Chondrocyte (in vitro differentiated cells): ENCODE data around the gene GRID2. TPM values are rescaled to one million over a fixed set of nuclear protein-coding genes. Genes with fewer than 3 reads are reported as not detected.

Source experiments
- DNase-seq: peaks from one replicate; pipeline ENCODE4 v3.0.0; 2021; ENCODE audit warnings: mixed read lengths, low spot score
- H3K27ac Mint-ChIP-seq: one replicate; pipeline ENCODE4 v1.8.0; 2021; ENCODE audit warnings: mild to moderate bottlenecking, moderate library complexity, mixed read lengths; ENCODE audit not compliant: unreplicated experiment
- H3K27me3 Mint-ChIP-seq: 2 replicates; pipeline ENCODE4 v1.8.0; 2021; ENCODE audit warnings: low read depth, mixed read lengths
- H3K36me3 Mint-ChIP-seq: 2 replicates; pipeline ENCODE4 v1.8.0; 2021; ENCODE audit warnings: low read depth, mixed read lengths
- H3K4me1 Mint-ChIP-seq: 2 replicates; pipeline ENCODE4 v1.8.0; 2021; ENCODE audit warnings: low read depth, mild to moderate bottlenecking, mixed read lengths
- H3K4me3 Mint-ChIP-seq: one replicate; pipeline ENCODE4 v1.8.0; 2021; ENCODE audit warnings: mild to moderate bottlenecking, moderate library complexity, mixed read lengths; ENCODE audit not compliant: unreplicated experiment
- H3K9me3 Mint-ChIP-seq: 2 replicates; pipeline ENCODE4 v1.8.0; 2021; ENCODE audit warnings: low read depth, mixed read lengths
- total RNA-seq: library from RNA; stranded (reverse); gene quantifications from 3 replicates; pipeline ENCODE4 v1.2.1, GENCODE V29; 2021
- TF ChIP-seq, protein P1 (sequence below): fragments of 200-600 bp; sonication (generic); IDR thresholded peaks from 2 replicates; pipeline ENCODE4 v1.5.0; 2021; ENCODE audit warnings: antibody characterized with exemption, mild to moderate bottlenecking, moderate library complexity

The GRID2 gene
- total RNA-seq, 1 donor from 2014 or later, result not detected

DNA sequence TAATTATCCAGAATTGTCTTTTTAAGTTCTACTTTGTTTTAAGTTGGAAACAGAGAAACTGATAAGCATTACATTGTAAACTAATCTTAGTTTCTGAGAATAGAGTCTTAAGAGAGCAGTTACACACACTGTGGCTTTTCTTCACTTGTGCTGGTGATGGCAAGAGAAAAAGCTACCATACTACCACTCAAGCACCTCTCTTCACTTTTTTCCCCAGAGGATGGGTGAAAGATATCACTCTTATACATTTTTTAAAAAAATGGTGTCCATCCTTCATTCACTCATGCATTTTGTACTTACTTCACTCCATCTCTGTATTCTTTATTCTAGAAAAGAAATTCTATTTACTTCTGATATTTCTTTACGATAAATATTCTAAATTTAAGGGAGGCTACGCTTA lies 42.5 kb upstream of the GRID2 start:
- no peak for DNase-seq
- H3K27me3 Mint-ChIP-seq, result peaks cover 2% of the 10 kb centered on the region
- H3K36me3 Mint-ChIP-seq, result no peaks in the 10 kb centered on the region
- peaks cover 6% of the 10 kb centered on the region for H3K9me3 Mint-ChIP-seq
- no peak overlapping the region for H3K4me3 Mint-ChIP-seq
- peaks cover 3% of the 10 kb centered on the region for H3K4me1 Mint-ChIP-seq
- no peak overlapping the region for H3K27ac Mint-ChIP-seq
- TF ChIP-seq, protein P1, sequence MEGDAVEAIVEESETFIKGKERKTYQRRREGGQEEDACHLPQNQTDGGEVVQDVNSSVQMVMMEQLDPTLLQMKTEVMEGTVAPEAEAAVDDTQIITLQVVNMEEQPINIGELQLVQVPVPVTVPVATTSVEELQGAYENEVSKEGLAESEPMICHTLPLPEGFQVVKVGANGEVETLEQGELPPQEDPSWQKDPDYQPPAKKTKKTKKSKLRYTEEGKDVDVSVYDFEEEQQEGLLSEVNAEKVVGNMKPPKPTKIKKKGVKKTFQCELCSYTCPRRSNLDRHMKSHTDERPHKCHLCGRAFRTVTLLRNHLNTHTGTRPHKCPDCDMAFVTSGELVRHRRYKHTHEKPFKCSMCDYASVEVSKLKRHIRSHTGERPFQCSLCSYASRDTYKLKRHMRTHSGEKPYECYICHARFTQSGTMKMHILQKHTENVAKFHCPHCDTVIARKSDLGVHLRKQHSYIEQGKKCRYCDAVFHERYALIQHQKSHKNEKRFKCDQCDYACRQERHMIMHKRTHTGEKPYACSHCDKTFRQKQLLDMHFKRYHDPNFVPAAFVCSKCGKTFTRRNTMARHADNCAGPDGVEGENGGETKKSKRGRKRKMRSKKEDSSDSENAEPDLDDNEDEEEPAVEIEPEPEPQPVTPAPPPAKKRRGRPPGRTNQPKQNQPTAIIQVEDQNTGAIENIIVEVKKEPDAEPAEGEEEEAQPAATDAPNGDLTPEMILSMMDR, result no peak

DNA sequence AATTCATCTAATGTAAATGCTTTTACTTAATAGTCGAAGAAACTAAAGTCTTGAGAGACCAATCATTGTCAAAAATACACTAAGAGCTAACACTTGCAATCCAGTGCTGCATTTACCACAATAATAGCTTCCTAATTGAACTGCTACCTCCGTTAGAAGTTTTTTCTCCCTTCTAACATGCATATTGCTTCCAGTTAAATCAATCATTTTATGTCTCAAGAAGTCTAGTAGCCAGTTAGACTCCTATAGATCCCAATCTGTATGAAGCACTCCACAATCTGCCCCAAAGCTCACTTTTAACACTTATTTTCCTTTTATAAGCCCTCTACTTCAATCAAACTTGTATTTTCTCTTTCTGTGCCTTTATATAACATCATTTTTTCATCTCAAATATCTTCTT lies 41.4 kb upstream of the GRID2 start:
- Mint-ChIP-seq H3K4me1 (peaks cover 3% of the 10 kb centered on the region), H3K27ac (no peak overlapping the region), H3K27me3 (peaks cover 2% of the 10 kb centered on the region), H3K36me3 (no peaks in the 10 kb centered on the region), H3K9me3 (peaks cover 6% of the 10 kb centered on the region), H3K4me3 (no peak overlapping the region)
- TF ChIP-seq, protein P1, result no peak
- no peak for DNase-seq

DNA sequence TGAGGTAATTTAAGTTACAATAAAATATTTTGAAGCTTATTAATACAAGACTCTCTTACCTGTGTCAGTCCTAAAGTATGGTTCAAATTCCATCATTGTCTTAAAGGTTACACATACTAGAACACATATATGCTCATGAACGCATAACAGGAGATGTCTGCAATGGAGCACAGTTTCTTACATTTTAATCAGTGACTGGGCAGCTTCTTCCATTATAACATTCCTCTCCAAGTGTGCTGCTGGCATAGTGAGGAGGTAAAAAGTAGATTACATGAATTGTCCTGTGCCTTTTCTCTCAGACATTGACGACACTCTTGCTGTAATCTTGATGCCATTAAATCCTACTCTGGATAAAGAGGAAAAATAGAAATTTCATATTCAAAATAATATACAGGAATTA lies 40.8 kb upstream of the GRID2 start:
- DNase-seq, result no peak
- TF ChIP-seq, protein P1, result no peak
- no peaks in the 10 kb centered on the region for H3K36me3 Mint-ChIP-seq
- no peak overlapping the region for H3K27ac Mint-ChIP-seq
- peaks cover 3% of the 10 kb centered on the region for H3K4me1 Mint-ChIP-seq
- peaks cover 2% of the 10 kb centered on the region for H3K9me3 Mint-ChIP-seq
- no peak overlapping the region for H3K4me3 Mint-ChIP-seq
- peaks cover 2% of the 10 kb centered on the region for H3K27me3 Mint-ChIP-seq

DNA sequence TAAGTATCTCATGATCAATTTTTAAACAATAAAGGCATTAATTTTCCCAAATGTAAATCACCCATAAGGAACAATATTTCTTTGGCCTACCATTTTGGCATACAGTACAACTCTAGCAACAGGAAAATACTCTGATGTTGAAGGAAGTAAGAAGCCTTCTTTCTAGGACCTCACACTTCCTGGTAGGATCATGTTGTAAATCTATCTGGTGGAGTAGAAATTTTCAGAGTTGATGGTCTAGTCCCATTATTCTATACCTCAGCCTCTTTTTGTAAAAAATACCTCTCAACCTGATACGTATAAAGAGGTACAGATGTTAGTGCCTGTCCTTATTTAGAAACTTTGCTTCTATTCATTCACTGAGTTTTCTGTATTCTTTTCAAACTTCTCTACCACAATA lies 40.2 kb upstream of the GRID2 start:
- Mint-ChIP-seq H3K27me3 (peaks cover 4% of the 10 kb centered on the region), H3K4me3 (no peak overlapping the region), H3K4me1 (peaks cover 3% of the 10 kb centered on the region), H3K9me3 (no peaks in the 10 kb centered on the region), H3K27ac (no peak overlapping the region), H3K36me3 (no peaks in the 10 kb centered on the region)
- TF ChIP-seq, protein P1, result no peak
- DNase-seq, result no peak

DNA sequence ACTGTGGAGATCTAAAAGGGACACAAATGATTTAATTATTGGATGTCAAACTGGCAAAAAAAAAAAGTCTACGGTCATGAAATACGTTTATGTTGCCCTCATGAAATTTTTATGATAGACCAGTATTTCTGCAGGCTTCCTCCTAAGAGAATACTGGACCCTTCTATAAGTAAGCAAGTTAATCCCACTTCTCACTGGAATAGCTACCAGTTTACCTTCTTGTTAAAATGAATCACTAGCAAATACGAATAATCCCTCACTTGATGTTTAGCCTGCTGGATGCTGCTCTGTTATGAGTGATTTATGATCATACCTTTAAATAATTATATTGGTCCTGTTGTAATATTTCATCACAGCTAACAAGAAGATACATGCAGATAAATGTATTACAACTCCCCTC lies 39.6 kb upstream of the GRID2 start:
- Mint-ChIP-seq H3K36me3 (no peaks in the 10 kb centered on the region), H3K27me3 (peaks cover 6% of the 10 kb centered on the region), H3K27ac (no peak overlapping the region)

More for the DNA sequence above, 39.6 kb upstream of the GRID2 start:
- Mint-ChIP-seq H3K4me1 (peaks cover 3% of the 10 kb centered on the region), H3K9me3 (no peaks in the 10 kb centered on the region), H3K4me3 (no peak overlapping the region)
- TF ChIP-seq, protein P1, result no peak
- no peak for DNase-seq
